ENCODE measurements around the gene PAK1IP1.
"Not testable (repeated sequence)": the region's sequence is repeated elsewhere in the genome, so short reads cannot be mapped to it uniquely, and the experiment has no call there.

Gene PAK1IP1

DNA sequence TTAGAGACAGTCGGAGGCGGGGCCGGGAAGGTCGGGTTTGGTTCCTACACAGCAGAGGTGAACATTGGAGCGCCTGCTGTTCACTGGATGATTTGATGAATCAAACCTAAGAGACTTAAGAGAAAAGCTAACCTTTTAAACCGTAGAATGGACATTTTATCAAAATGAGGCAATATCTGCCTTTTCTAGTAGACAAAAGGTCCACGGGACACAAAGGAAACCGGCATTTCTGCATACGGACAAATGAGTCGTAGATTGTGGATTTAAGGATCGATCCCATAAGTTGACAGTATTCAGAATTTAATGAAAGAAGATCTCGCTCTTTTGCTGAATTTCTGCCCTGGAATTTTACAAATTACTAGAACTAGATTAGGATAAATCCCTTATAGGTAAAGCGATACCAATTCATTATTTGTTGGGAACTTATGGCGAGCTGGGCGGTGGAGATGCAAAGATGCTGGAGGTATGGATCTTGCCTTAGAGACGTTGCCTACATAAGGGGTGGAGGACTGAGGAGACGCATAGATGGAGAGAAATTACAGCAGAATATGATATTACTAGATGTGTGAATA, 400 bp downstream of the PAK1IP1 start:
- no peak for DNase-seq

DNA sequence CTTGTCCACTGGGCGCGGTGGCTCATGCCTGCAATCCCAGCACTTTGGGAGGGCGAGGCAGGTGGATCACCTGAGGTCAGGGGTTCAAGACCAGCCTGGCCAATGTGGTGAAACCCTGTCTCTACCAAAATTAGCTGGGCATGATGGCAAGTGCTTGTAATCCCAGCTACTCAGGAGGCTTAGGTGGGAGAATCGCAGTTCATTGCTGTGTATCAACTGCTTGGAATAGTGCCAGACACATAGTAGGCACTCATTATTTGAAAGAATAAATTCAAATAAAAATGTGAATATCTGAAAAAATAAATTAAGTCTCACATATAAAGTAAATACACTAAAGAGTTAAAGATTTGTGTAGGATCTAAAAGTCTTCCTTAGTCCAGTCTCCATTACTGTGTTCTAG, 1.9 kb downstream of the PAK1IP1 start:
- DNase-seq: no peak

GRCh38 chr6:10713962-10714361, 19.2 kb downstream of the PAK1IP1 start:
- no peak for DNase-seq

GRCh38 chr6:10719296-10719963, 24.7 kb downstream of the PAK1IP1 start:
- no peak for DNase-seq

DNA sequence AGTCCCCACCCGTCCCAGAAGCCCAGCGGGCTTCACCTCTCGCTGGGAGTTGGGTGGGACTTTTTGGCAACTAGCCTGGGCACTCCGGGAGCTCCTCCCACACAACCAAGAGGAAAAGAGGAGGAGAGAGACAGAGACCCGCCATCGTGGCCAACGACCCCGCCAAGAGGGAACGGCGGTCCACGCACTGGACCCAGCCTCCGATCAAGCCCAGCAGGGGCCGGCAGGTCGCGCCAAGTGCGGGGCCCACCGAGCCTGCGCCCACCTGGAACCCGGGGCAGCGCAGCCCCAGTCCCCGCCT, 25.1 kb downstream of the PAK1IP1 start:
- DNase-seq: no peak

GRCh38 chr6:10720265-10720959, 25.6 kb downstream of the PAK1IP1 start:
- DNase-seq: peak; percentile 46

GRCh38 chr6:10720960-10721849, 26.4 kb downstream of the PAK1IP1 start:
- not testable (repeated sequence) for DNase-seq

GRCh38 chr6:10721850-10722569, 27.2 kb downstream of the PAK1IP1 start:
- DNase-seq: no peak

- no peak for DNase-seq
These were observed 27.7 kb downstream of the PAK1IP1 start for GRCh38 chr6:10722570-10722819.

DNA sequence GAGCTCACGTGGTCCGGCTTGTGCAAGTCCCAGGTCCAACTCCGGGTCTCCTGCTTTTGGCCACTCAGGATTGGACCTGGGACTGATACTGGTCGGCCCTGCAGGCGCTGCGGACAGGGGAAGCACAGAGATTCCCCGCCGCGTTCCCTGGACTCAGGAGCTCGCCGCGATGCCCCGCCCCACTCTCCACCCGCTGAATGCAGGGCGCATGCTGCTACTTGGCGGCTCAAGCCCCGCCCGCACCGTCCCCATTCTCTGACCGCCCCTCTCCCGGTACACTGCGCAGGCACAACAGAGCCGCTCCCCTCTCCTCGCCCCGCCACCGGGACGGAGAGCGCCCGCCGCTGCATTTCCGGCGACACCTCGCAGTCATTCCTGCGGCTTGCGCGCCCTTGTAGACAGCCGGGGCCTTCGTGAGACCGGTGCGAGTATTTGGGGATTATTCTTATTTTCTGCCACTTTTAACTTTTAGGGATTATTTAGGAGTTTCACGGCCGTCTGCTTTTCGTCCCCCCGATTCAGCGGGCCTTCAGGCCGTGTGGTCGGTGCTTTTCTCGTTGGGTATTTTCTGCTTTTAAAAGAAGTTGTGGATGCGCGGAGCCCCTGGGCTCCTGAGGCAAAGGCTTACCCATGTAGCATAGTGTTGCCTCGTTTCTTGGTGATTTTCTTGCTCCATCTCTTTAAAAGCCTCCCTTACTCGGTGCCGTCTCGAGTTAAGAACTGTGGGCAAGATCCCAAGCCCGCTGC, 28.2 kb downstream of the PAK1IP1 start, which contains the start of gene TMEM14C:
TSS of gene TMEM14C (plus strand) at position 251 of the 747 bp plus-strand sequence. CDS start 1,544 bp downstream, outside the sequence.
- DNase-seq: peak; percentile 69

DNA sequence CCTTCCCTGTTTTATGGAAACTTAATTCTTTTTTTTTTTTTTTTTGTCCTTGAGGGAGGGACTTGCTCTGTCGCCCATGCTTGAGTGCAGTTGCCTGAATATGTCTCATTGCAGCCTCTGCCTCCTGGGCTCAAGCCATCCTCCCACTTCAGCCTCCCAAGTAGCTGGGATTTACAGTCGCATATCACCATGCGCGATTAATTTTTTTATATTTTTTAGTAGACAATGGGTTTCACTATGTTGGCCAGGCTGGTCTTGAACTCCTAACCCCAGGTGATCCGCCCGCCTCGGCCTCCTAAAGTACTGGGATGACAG, 28.8 kb downstream of the PAK1IP1 start:
- DNase-seq: no peak

GRCh38 chr6:10725044-10725443, 30.3 kb downstream of the PAK1IP1 start:
- DNase-seq: no peak

DNA sequence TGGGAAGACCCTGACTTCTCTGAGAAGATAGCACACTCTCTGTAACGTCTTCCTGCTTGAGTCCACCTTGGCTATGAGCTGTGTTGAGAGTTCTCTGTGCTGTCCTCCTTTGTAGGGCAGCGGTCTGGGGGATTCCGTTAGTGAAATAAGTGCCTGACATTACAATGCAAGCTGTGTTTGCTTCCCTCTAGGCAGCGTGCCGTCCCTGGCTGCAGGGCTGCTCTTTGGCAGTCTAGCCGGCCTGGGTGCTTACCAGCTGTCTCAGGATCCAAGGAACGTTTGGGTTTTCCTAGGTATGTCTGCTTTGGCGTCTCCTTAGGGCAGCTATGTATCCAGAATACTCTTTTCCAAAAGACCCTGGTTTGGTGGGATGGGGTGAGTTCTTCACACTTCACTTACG, 30.9 kb downstream of the PAK1IP1 start:
- DNase-seq: no peak

GRCh38 chr6:10730254-10730653, 35.5 kb downstream of the PAK1IP1 start:
- DNase-seq: no peak

GRCh38 chr6:10733151-10733715, 38.5 kb downstream of the PAK1IP1 start:
- DNase-seq: no peak

DNA sequence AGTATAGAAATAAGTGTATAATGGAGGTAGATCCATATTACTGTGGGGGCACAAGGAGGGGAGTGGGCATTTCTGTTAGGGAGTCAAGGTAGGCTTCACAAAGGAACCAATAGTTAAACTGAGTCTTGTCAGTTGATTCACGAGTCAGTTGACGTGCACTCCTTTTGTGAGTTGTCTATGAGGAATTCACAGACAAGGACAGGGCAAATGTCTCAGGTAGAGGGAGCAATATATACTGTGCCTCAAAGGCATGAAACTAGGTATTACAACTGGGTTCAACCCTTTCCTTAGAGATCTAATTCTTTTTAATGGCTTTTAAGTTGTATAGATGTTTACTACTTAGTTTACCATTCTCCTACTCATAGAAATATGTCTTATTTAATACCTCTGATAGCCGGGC, 39.1 kb downstream of the PAK1IP1 start:
- no peak for DNase-seq

DNA sequence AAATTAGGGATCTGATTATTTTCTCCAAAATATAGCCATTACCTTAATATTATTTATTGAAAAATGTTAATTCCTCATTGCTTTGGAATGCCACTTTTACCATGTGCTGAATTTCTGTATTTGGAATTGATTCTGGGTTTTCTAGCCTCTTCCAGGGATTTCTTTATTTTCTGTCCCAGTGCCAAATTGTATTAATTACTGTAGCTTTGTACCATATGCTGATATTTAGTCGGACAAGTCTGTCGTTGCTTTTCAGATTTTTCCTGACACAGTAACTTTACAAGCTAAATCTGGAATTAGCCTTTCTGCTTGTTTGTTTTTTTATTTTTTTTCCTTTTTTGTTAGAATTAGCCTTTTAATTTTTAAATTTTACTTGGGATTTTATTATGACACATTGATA, 42.0 kb downstream of the PAK1IP1 start:
- DNase-seq: no peak

- DNase-seq: no peak
These were observed 45.3 kb downstream of the PAK1IP1 start for GRCh38 chr6:10740061-10740460.

GRCh38 chr6:10741643-10742042, 46.9 kb downstream of the PAK1IP1 start:
- not testable (repeated sequence) for DNase-seq

GRCh38 chr6:10742251-10742650, 47.5 kb downstream of the PAK1IP1 start:
- no peak for DNase-seq

DNA sequence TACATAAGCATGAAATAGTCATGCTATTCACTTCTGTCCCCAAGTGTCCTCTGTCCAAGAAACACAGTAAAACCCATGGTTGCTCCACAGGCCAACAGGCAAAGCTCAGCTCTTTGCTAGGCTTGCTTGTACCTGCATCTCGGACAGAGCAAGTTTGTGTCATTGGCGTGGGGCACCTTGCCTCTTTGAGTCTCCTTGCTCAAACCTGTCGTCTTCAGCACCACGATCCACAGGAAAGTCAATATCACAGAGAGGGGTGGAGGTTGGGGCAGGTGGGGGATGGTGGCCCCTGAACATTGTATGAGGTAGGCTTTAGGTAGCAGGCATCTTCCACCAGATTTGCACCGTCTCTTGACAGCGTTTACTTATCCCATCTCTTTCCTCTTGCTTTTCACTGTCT, 48.7 kb downstream of the PAK1IP1 start:
- DNase-seq: no peak

DNA sequence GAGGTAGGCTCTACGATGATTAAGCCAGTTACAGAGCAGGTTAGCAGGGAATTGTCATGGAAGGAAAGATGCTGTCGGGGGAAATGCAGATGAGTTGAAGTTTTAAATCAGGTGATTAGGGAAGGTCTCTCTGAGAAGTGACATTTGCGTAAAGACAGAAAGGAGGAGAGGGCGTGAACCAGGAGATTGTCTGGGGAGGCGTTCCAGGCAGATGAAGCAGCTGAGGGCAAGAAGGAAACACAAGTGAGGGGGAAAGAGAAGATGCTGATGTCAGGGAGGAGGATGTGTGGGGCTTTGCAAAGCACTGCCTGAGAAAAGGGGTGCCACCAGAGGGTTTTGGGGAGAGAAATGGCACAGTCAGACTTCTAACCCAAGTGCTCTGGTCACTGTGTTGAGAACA, 50.3 kb downstream of the PAK1IP1 start:
- no peak for DNase-seq

Measured in T-helper 9 cell (primary cell).